Memory B cell (primary cell): ENCODE measurements around the gene GALNS.

Experiments
- ATAC-seq: fragments of 150-1000 bp; cut with Tn5 transposase; 2 replicates; pipeline ENCODE4 v1.10.0; 2021; ENCODE audit warnings: low read depth, mild to moderate bottlenecking, moderate library complexity
- DNase-seq, 2 donors: peaks; one replicate each; pipeline ENCODE4 v3.0.0; 2022; ENCODE audit warnings: low spot score in 2 of 2
- H3K27ac Mint-ChIP-seq: one replicate; pipeline ENCODE4 v1.8.0; 2022; ENCODE audit warnings: mild to moderate bottlenecking, moderate library complexity, mixed read lengths
- H3K27me3 Mint-ChIP-seq: one replicate; pipeline ENCODE4 v1.8.0; 2022; ENCODE audit warnings: mixed read lengths
- H3K36me3 Mint-ChIP-seq: one replicate; pipeline ENCODE4 v1.8.0; 2022; ENCODE audit warnings: mild to moderate bottlenecking, mixed read lengths
- H3K4me1 Mint-ChIP-seq: one replicate; pipeline ENCODE4 v1.8.0; 2022; ENCODE audit warnings: mixed read lengths
- H3K4me3 Mint-ChIP-seq: one replicate; pipeline ENCODE4 v1.8.0; 2022; ENCODE audit warnings: mild to moderate bottlenecking, moderate library complexity, mixed read lengths
- H3K9me3 Mint-ChIP-seq: one replicate; pipeline ENCODE4 v1.8.0; 2022; ENCODE audit warnings: mixed read lengths

Gene GALNS

GRCh38 chr16:88785106-88785924 is 71.4 kb downstream of the GALNS start, which contains the start of gene PIEZO1:
TSS of gene PIEZO1 (minus strand) at chr16:88785220. CDS start at chr16:88784964, 256 bp downstream.
- Mint-ChIP-seq H3K27ac (peak within 1 kb of the TSS; percentile 38), H3K36me3 (no peaks in the 10 kb centered on the region), H3K9me3 (no peaks in the 10 kb centered on the region), H3K4me1 (peaks cover 37% of the 10 kb centered on the region), H3K27me3 (no peaks in the 10 kb centered on the region), H3K4me3 (peak within 1 kb of the TSS; percentile 76)
- DNase-seq (peak; percentile 82 to 88), ATAC-seq (peak; percentile 54)

- Mint-ChIP-seq H3K4me3 (peak overlapping the region; percentile 52), H3K9me3 (no peaks in the 10 kb centered on the region), H3K36me3 (no peaks in the 10 kb centered on the region), H3K4me1 (peaks cover 35% of the 10 kb centered on the region), H3K27me3 (no peaks in the 10 kb centered on the region), H3K27ac (no peak overlapping the region)
- DNase-seq (no peak), ATAC-seq (peak; percentile 6)
These were observed 72.0 kb downstream of the GALNS start for GRCh38 chr16:88784856-88785105.

DNA sequence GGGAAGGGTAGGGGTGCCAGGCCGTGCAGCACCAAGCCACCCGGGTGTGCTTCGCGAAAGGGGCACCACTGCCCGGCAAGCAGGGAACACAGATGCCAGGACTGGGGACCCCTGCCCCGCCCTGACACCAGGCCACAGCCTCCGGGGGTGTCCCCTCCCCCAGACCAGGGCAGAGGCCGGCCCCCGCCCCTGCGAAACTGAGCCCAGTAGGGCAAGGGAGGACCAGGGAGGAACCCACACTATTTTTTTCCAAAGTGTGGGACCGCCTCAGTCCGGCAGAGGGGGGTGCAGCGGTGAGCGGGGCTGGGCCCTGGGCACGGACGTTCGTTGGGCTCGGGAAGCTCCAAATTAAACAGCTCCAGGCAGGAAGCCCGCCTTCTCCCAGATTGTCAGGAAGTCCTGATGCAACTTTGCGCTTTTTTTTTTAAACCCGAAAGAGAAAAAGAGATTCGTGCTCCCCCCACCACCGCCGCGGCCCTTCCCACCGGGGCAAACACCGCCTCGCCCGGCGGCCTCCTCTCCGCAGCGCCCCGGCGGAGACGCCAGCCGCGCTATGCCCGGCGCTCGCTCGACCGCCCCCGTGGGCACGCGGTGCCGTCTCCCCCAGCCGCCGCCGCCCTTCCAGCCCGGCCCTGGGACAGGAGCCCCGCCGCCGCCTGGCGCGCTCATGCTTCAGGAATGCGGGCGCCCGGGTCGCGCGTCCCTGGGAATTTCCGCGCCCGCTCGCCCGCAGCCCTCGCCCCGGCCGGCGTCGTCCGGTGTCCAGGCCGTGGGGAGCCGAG is 72.5 kb downstream of the GALNS start:
- Mint-ChIP-seq H3K27me3 (no peaks in the 10 kb centered on the region), H3K27ac (peak overlapping the region; percentile 67), H3K9me3 (no peaks in the 10 kb centered on the region), H3K4me1 (peaks cover 32% of the 10 kb centered on the region), H3K4me3 (peak overlapping the region; percentile 76), H3K36me3 (no peaks in the 10 kb centered on the region)
- ATAC-seq (peak; percentile 25), DNase-seq (peak in 1 of 2 donors; percentile 57)

DNA sequence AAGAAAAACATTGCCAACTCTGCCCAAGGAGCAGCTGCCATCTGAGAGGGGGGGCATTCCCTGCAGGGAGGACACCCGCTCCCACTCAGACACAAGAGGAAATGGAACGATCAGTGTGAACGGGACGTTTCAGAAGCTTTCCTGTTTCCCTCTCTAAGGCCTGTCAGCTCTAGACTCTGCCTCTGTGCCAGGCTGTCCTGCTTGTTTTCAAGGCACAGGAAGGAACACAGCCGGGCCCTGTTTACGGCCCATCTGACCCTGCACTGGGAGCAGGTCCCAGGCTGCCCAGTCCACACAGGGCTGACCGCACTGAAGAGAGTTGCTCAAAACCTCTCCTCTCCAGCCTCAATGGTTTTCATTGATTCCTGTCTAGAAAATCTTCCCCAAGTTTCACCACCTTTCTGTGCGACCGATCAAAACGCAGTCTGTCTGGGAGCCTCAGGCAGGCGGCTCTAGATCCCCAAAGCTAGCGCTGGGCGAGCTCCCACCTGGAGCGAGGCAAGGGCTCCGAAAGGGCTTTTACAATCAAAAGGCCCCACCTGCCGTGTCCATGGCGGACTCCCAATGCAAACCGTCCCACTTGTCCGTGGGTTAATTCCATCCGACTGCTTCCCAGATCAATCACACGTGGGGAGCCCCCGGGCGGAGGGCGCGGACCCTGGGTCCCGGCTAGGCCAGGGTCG is 73.2 kb downstream of the GALNS start:
- peak overlapping the region; percentile 76 for H3K4me3 Mint-ChIP-seq
- peak overlapping the region; percentile 67 for H3K27ac Mint-ChIP-seq
- H3K27me3 Mint-ChIP-seq: no peaks in the 10 kb centered on the region
- ATAC-seq (no peak), DNase-seq (no peak)
- no peaks in the 10 kb centered on the region for H3K9me3 Mint-ChIP-seq
- peaks cover 32% of the 10 kb centered on the region for H3K4me1 Mint-ChIP-seq
- H3K36me3 Mint-ChIP-seq: no peaks in the 10 kb centered on the region

GRCh38 chr16:88782454-88783390 is 74.0 kb downstream of the GALNS start:
- no peak for DNase-seq
- no peak for ATAC-seq
- H3K27me3 Mint-ChIP-seq: no peaks in the 10 kb centered on the region
- peak overlapping the region; percentile 76 for H3K4me3 Mint-ChIP-seq
- H3K4me1 Mint-ChIP-seq: peaks cover 32% of the 10 kb centered on the region
- H3K9me3 Mint-ChIP-seq: no peaks in the 10 kb centered on the region
- H3K36me3 Mint-ChIP-seq: no peaks in the 10 kb centered on the region
- peak overlapping the region; percentile 67 for H3K27ac Mint-ChIP-seq

DNA sequence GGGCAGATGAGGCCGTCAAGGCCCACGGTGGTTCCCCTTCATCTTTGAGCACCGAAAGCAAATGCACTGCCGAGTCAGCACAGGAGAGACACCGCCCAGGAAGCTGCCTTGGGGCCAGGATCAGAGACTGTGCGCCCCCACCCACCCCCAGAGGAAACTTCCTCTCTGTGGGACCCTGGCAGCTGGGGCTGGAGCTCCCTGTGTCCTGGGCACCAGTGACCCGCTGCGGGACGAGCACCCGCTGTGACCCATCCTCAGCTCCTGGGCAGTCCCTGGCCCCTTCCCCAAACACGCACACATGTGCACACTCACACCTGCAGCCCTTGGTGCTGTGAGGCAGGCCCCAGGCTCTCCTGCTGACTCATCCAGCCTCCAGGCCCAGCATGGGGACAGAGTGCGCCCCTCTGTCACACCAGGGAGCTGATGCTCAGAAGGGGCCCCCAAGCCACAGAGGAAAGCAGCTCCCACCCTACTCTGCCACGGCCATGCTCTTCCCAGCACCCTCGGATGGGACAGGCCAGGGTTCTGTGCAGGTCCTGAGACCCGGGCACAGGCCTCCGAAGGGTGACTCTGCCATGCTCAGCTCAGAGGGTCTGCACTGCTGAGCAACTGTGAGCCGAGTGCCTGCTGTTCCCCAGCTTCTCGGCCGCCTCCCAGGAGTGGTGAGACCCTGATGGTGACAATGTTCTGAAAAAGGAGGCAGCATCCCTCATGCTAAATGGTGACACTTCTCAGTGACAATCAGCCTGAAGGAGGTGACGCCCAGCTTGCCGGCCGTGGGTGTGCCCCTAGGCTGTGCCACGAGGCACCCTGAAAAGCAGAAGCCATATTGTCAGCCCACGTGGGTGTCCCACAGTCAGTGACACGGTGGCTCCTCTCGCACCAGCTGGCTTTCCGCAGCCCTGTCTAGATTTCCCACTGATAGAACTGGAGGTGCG is 75.3 kb downstream of the GALNS start:
- ATAC-seq (peak; percentile 69), DNase-seq (peak; percentile 50 to 61)
- peak overlapping the region; percentile 75 for H3K4me3 Mint-ChIP-seq
- H3K27ac Mint-ChIP-seq: peak overlapping the region; percentile 67
- H3K27me3 Mint-ChIP-seq: no peaks in the 10 kb centered on the region
- no peaks in the 10 kb centered on the region for H3K9me3 Mint-ChIP-seq
- no peaks in the 10 kb centered on the region for H3K36me3 Mint-ChIP-seq
- peaks cover 32% of the 10 kb centered on the region for H3K4me1 Mint-ChIP-seq

- DNase-seq (no peak), ATAC-seq (no peak)
- H3K27ac Mint-ChIP-seq: peak overlapping the region; percentile 67
- peaks cover 30% of the 10 kb centered on the region for H3K4me1 Mint-ChIP-seq
- no peaks in the 10 kb centered on the region for H3K36me3 Mint-ChIP-seq
- H3K4me3 Mint-ChIP-seq: peak overlapping the region; percentile 75
- no peaks in the 10 kb centered on the region for H3K27me3 Mint-ChIP-seq
- H3K9me3 Mint-ChIP-seq: no peaks in the 10 kb centered on the region
These were observed 76.3 kb downstream of the GALNS start for GRCh38 chr16:88780142-88781062.

GRCh38 chr16:88779406-88780141 is 77.2 kb downstream of the GALNS start:
- no peaks in the 10 kb centered on the region for H3K27me3 Mint-ChIP-seq
- peaks cover 34% of the 10 kb centered on the region for H3K4me1 Mint-ChIP-seq

GRCh38 chr16:88778541-88779065 is 78.1 kb downstream of the GALNS start:
- no peak for DNase-seq
- Mint-ChIP-seq H3K27ac (peak overlapping the region; percentile 28), H3K9me3 (no peaks in the 10 kb centered on the region), H3K4me3 (no peak overlapping the region), H3K27me3 (no peaks in the 10 kb centered on the region), H3K4me1 (peaks cover 33% of the 10 kb centered on the region), H3K36me3 (no peaks in the 10 kb centered on the region)
- no peak for ATAC-seq

More at GRCh38 chr16:88779406-88780141, 77.2 kb downstream of the GALNS start:
- no peak overlapping the region for H3K4me3 Mint-ChIP-seq
- H3K36me3 Mint-ChIP-seq: no peaks in the 10 kb centered on the region
- no peaks in the 10 kb centered on the region for H3K9me3 Mint-ChIP-seq
- ATAC-seq: no peak
- no peak for DNase-seq
- no peak overlapping the region for H3K27ac Mint-ChIP-seq

GRCh38 chr16:88778271-88778525 is 78.5 kb downstream of the GALNS start:
- Mint-ChIP-seq H3K4me1 (peaks cover 29% of the 10 kb centered on the region), H3K27ac (peak overlapping the region; percentile 28), H3K4me3 (no peak overlapping the region), H3K9me3 (no peaks in the 10 kb centered on the region), H3K36me3 (no peaks in the 10 kb centered on the region), H3K27me3 (no peaks in the 10 kb centered on the region)
- ATAC-seq (no peak), DNase-seq (no peak)

- DNase-seq (no peak), ATAC-seq (no peak)
- H3K4me1 Mint-ChIP-seq: peaks cover 24% of the 10 kb centered on the region
- no peaks in the 10 kb centered on the region for H3K9me3 Mint-ChIP-seq
- no peaks in the 10 kb centered on the region for H3K27me3 Mint-ChIP-seq
- no peak overlapping the region for H3K27ac Mint-ChIP-seq
- H3K4me3 Mint-ChIP-seq: no peak overlapping the region
- H3K36me3 Mint-ChIP-seq: no peaks in the 10 kb centered on the region
These were observed 79.1 kb downstream of the GALNS start for GRCh38 chr16:88777471-88778270.
